Panc1 (cell line): ENCODE results near the gene RAP1GAP.

ENCODE experiments used
- CTCF ChIP-seq: fragments of 450-650 bp; IDR thresholded peaks from 2 replicates; pipeline ENCODE4 v1.5.1; 2017; ENCODE audit warnings: mild to moderate bottlenecking
- POLR2AphosphoS5 ChIP-seq: IDR thresholded peaks from 2 replicates; pipeline ENCODE4 v1.6.1; 2012; ENCODE audit warnings: mild to moderate bottlenecking, low read depth, low read length, moderate library complexity
- SIN3A ChIP-seq: IDR thresholded peaks from 2 replicates; pipeline ENCODE4 v1.6.1; 2012; ENCODE audit warnings: low read depth, mild to moderate bottlenecking, low read length, moderate library complexity, borderline replicate concordance; ENCODE audit not compliant: insufficient read depth
- TCF7L2 ChIP-seq: IDR thresholded peaks from 2 replicates; pipeline ENCODE4 v1.6.1; 2011; ENCODE audit warnings: mild to moderate bottlenecking, low read depth, low read length, inconsistent platforms
- TF ChIP-seq, protein P1 (sequence below), 2 experiments: IDR thresholded peaks; 2 replicates each; pipeline ENCODE4 v1.6.1; 2011 to 2012; ENCODE audit warnings: low read depth in 2 of 2, control low read depth in 1 of 2, low read length in 1 of 2, mild to moderate bottlenecking in 1 of 2, moderate library complexity in 1 of 2; ENCODE audit not compliant: insufficient read depth in 1 of 2

DNA sequence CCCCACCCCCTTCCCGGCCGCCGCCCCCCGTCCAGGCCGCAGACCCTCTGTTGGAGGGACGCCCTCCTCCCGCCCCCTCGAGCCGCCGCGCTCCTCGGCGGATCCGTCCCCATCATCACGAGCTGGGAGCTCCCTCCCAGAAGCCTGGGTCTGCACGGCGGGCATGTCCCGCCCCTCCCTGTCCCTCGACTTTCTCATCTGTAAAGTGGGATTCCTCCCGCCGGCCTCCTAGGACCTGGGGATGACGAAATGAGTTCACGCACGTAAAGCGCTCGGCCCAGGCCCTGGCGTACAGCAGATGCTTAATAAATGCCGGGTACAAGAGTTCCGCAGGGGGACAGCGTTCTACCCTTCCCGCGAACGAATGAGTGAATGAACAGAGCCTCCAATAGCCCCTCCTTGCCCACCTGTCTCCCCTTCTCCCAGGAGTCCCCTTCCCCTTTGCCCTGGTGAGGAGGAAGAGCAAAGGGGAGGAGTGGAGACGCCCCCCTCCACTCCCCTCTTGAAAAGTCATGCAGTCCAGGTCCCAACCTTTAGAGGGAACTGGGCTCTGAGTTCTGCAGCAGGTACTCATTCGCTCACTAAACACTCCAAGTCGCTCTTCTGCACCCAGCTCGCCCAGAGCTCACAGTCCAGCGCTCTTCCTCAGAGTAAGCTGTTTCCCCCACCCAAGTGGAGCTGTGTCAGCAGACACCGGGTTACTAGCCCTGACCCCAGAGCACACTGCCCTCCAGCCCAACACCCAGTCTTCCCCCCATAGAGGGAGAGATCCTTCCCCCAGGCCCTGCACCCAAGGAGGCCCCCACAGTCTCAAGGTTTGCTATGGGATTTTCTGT, 16.8 kb downstream of the RAP1GAP start:
- TF ChIP-seq CTCF (no peak), POLR2AphosphoS5 (no peak), TCF7L2 (no peak), SIN3A (no peak)
- TF ChIP-seq, protein P1, sequence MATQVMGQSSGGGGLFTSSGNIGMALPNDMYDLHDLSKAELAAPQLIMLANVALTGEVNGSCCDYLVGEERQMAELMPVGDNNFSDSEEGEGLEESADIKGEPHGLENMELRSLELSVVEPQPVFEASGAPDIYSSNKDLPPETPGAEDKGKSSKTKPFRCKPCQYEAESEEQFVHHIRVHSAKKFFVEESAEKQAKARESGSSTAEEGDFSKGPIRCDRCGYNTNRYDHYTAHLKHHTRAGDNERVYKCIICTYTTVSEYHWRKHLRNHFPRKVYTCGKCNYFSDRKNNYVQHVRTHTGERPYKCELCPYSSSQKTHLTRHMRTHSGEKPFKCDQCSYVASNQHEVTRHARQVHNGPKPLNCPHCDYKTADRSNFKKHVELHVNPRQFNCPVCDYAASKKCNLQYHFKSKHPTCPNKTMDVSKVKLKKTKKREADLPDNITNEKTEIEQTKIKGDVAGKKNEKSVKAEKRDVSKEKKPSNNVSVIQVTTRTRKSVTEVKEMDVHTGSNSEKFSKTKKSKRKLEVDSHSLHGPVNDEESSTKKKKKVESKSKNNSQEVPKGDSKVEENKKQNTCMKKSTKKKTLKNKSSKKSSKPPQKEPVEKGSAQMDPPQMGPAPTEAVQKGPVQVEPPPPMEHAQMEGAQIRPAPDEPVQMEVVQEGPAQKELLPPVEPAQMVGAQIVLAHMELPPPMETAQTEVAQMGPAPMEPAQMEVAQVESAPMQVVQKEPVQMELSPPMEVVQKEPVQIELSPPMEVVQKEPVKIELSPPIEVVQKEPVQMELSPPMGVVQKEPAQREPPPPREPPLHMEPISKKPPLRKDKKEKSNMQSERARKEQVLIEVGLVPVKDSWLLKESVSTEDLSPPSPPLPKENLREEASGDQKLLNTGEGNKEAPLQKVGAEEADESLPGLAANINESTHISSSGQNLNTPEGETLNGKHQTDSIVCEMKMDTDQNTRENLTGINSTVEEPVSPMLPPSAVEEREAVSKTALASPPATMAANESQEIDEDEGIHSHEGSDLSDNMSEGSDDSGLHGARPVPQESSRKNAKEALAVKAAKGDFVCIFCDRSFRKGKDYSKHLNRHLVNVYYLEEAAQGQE (IDR thresholded peaks at IDR 0.05; ENCODE audit: insufficient read depth in 1 of 2, low read depth in 2 of 2, low read length in 1 of 2), result no peak
